GM21717 (cell line): ENCODE data around the gene ADRA1B.
"Not testable (repeated sequence)": the region's sequence is repeated elsewhere in the genome, so short reads cannot be mapped to it uniquely, and the experiment has no call there.

Experiments used
- ATAC-seq: cut with Tn5 transposase; IDR thresholded peaks from one replicate; pipeline ENCODE4 v1.9.1; 2021; ENCODE audit warnings: mild to moderate bottlenecking, moderate library complexity; ENCODE audit not compliant: unreplicated experiment

Gene ADRA1B

DNA sequence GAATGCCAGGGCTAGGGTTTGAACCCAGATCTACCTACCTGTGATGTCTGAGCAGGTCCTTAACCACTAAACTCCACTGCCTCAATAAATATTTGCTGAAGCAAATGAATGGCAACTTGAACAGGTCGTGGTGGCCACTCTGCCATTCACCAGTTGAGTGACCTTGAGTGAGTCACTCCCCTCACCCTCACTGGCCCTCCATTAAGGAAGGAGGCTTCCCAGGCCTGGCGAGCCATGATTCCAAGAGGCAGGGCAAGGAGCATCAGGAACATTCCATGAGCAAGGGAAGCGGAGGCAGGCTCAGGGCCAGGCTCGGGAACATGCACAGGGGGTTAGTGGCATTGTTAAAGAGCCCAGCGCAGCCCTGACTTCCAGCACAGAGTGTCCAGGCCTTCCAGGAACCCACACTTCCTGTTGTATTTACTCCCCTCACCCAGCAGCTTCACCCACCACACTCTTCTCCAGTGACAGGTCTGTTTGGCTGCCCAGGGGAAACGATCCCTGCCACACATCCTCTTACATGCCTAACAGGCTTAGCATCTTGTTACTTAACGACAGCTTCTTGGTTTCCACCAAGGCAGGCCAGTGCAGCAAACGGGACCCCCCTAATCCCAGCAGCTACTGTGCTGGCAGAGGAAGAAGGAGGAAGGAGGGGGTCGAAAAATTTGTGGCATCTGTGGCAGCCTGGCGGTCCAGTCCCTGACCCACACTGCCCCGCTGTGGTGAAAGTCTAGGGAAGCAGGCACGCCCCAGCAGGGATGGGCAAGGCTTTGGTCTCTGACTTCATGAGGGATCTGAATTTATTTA is 49.0 kb downstream of the ADRA1B start:
- no peak for ATAC-seq

DNA sequence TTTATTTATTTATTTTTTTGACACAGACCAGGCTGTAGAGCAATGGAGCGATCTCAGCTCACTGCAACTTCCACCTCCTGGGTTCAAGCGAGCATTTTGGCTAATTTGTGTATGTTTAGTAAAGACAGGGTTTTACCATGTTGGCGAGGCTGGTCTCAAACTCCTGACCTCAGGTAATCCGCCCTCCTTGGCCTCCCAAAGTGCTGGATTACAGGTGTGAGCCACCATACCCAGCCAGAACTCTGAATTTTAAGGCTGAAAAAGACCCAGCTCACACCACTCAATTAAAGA is 49.5 kb downstream of the ADRA1B start:
- not testable (repeated sequence) for ATAC-seq

DNA sequence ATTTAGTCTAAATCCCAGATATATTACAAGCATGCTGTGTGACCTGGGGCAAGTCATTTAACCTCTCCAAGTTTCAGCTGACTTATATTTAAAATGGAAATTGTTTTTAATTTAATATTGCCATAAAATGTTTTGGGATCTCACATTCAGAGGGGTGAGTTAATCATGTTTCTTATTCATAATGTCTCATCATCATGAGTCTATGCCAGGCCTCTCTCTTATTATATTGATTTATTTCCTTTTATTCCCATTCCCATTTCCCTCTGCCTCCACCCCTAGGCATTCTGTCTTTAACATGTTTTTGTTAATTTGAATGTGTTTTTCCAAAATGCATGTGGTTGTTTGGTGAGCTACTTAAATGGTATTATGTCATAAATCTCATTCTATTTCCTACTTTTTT is 53.7 kb downstream of the ADRA1B start:
- ATAC-seq = no peak

DNA sequence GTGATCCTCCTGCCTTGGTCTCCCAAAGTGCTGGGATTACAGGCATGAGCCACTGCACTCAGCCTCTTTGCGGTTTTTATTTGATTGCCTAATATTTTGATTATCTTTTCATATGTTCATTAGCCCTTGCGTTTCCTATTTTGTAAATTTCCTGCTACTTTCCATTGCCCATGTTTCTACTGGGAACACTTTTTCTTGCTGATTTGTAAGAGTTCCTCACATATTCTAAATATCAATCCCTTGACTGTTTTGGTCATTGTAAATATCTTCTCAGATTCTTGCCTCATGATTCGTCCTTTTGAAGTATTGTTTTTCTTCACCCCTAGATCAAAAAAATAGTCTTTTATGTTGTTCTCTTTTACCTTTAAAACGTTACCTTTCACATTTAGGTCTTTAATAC is 54.8 kb downstream of the ADRA1B start:
- ATAC-seq = no peak

DNA sequence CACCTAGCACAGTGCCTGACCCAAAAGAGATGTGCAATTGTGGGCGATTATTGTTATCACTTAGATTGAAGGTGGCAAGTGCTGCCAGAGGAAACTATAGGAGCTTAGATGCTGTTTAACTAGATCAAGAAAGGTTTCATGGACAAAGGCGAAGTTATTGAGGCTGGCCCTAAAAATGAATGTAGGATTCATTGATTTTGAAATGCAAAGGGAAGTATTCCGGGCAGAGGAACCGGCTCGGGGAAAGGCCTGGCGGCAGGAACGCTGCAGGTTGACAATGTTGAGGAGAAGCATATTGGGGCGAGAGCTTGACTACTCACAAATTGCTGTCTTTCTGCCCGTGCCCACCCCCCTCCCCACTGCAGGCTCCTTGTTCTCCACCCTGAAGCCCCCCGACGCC is 55.2 kb downstream of the ADRA1B start:
- ATAC-seq = no peak

DNA sequence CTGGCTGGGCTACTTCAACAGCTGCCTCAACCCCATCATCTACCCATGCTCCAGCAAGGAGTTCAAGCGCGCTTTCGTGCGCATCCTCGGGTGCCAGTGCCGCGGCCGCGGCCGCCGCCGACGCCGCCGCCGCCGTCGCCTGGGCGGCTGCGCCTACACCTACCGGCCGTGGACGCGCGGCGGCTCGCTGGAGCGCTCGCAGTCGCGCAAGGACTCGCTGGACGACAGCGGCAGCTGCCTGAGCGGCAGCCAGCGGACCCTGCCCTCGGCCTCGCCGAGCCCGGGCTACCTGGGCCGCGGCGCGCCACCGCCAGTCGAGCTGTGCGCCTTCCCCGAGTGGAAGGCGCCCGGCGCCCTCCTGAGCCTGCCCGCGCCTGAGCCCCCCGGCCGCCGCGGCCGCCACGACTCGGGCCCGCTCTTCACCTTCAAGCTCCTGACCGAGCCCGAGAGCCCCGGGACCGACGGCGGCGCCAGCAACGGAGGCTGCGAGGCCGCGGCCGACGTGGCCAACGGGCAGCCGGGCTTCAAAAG is 55.7 kb downstream of the ADRA1B start:
- ATAC-seq = no peak

DNA sequence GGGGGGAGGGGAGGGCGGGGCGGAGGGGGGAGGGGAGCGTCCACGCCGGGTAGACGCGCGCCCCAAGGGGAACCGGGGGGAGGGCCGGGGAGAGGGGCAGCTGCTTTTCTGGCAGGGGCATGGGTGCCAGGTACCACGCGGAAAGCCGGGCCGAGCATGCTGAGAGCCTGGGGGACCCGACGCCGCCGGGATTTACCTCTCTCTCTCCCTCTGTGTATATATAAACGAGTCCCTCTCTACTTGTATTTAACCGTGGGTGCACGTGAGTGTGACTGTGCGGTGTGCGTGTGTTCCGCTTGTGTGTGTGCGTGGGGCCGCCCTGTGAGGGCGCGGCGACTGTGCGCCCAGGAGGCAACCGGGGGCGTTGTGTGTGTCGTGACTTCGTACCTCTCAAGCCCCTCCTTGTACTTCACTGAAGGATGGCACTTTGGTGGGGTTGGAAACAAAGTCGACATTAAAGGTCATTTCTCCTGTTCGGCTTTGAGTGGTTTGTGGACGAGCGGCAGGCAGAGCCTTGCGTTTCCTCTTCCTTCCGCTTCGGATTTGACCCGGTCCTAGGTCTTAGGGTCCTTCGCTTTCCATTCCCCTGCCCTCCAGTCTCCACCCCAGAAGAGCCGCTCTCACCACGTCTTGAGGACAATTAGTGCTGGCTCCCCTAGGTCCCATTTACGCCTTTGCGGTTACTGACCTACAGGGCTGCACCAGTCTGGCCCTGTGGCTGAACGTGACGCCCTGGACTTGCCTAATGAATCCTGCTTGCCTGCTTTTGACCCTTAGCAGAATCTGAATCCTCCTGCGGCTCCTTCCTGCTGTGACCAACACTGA is 56.5 kb downstream of the ADRA1B start:
- no peak for ATAC-seq

GRCh38 chr5:159975462-159976019 is 59.3 kb downstream of the ADRA1B start:
- ATAC-seq = no peak

DNA sequence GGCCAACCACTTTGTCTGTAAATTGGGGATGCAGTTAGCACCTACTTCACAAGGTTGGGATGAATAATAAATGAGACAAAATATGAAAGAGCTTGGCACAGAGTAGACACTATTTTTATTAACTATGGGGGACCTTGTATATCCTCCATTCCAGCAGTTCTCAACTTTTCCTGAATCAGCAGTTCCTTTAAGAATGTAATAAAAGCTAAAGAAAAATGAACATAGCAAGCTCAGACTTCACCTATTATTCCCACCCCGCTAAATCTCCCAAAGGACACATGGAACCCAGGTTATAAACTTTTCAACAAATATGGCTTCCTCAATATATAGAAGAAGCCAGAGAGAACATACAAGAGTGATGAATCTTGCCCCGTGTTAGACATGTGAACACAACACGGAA is 60.6 kb downstream of the ADRA1B start:
- ATAC-seq = no peak

- ATAC-seq = no peak
Measured at GRCh38 chr5:159978358-159978757, 62.1 kb downstream of the ADRA1B start.

GRCh38 chr5:159982421-159983173 is 66.3 kb downstream of the ADRA1B start:
- ATAC-seq = no peak

DNA sequence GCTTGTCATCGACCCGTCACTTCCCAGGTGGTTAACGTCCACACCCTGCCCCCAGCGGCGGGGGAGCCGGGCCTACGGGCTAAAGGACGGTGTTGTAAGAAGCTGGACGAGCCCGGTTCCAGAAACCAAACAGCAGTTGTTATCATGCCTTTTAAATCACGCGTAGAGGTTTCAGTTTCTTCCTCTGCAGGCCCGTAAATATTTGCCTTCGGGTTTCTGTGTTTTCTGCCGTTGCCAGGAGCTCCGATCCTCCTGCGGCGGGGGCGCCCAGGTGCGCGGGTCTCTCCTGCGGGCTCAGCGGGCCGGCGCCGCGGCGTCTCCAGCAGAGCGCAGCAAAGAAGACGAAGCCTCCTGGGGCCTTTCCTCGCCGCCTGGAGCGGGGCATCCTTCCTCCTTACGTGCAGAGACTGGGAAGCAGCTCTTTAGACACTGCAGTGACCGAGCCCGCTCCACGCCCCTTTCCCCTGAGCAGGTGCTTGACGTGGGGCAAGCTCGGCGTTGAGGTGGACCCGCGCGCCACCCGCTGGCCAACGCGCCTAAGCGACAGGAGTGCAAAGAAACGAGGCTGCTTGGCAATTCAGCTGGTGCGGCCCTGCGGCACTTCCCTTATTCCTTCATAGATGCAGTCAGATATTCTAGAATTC is 70.9 kb downstream of the ADRA1B start:
- ATAC-seq = peak; percentile 94

DNA sequence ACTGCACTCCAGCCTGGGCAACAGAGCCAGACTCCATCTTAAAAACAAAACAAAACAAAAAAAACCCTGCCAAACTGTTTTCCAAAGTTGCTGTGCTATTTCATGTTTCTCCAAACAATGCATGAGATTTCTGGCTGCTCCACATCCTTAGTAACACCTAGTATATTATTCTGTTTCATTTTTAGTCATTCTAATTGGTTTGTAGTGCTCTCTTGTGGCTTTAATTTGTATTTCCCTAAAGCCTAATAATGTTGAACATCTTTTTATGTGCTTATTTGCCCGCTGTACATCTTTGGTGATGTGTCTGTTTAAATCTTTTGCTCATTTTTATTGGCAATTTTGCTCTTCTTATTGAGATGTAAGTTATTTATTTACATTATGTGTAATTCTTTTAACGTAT is 74.2 kb downstream of the ADRA1B start:
- ATAC-seq = no peak

- ATAC-seq = no peak
Measured at GRCh38 chr5:159992566-159992965, 76.3 kb downstream of the ADRA1B start.

- no peak for ATAC-seq
Measured at GRCh38 chr5:159993194-159993593, 76.9 kb downstream of the ADRA1B start.

DNA sequence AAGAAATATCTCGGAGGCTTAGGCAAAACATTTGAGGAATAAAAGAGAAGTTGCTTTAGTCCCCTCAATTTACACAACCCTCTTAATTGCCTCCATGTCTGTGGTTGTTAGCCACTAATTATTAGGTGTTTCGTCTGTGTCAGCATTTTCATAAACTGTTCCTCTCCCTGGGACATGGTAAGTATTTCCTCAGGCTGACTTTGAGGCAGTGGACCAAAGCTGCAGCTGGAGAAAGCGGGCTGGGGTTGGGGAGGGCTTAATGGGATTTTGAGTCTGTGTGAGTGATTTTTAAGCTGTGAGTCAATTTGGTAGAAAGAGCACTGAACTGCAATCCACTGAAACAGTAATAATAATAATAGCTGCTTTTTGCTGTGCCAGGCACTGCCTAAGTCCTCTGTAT is 79.6 kb downstream of the ADRA1B start:
- no peak for ATAC-seq

DNA sequence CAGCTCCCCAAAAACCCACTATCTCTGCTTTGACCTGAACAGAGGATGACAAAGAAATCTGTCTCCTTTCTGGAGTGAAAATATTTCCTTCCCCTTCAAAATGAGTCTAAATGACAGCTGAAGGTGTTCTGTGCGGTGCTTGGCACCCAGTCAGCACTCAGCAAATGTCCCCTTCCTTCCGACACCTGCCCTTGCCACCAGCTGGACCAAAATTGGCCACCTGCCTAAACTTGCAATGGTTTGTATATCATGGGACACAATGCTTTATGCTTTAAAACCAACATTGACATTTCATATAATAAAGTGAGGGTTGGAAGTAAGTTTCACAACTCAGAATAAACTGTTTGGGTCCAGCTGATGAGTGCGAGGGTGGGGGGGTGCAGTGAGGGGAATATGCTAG is 85.2 kb downstream of the ADRA1B start:
- no peak for ATAC-seq

- ATAC-seq = no peak
Measured at GRCh38 chr5:160007514-160007913, 91.2 kb downstream of the ADRA1B start.

DNA sequence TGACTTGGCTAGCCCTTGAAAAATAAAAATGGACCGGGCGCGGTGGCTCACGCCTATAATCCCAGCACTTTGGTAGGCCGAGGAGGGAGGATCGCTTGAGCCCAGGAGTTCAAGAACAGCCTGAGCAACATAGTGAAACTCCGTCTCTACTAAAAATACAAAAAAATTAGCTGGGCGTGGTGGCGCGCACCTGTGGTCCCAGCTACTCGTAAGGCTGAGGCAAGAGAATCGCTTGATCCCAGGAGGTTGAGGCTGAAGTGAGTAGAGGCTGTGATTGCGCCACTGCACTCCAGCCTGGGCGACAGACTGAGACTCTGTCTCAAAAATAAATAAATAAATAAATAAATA is 92.2 kb downstream of the ADRA1B start:
- ATAC-seq = peak; percentile 7

GRCh38 chr5:160008877-160009590 is 92.8 kb downstream of the ADRA1B start, which contains the start of gene TTC1:
TTC1 (plus strand) TSS chr5:160009139; CDS start chr5:160010529, 1,390 bp downstream.
- ATAC-seq = peak; percentile 99
